ENCODE results near the gene FAM120A.

Gene FAM120A

GRCh38 chr9:93417538-93417937 is 33.9 kb upstream of the FAM120A start:
- DNase-seq (ENCODE audit: low read depth) = no peak
- H3K4me3 ChIP-seq (ENCODE audit: low read length) = no peak overlapping the region
- TF ChIP-seq CTCF (conservative IDR thresholded peaks at IDR 0.05; ENCODE audit: low read depth, low read length) = no peak

GRCh38 chr9:93419023-93419422 is 32.5 kb upstream of the FAM120A start:
- DNase-seq (ENCODE audit: low read depth) = no peak
- no peak for TF ChIP-seq CTCF (conservative IDR thresholded peaks at IDR 0.05; ENCODE audit: low read depth, low read length)

GRCh38 chr9:93422977-93423616 is 28.4 kb upstream of the FAM120A start:
- H3K4me3 ChIP-seq (ENCODE audit: low read length) = no peak overlapping the region
- DNase-seq (ENCODE audit: low read depth) = no peak
- TF ChIP-seq CTCF (conservative IDR thresholded peaks at IDR 0.05; ENCODE audit: low read depth, low read length) = no peak

More at GRCh38 chr9:93419023-93419422, 32.5 kb upstream of the FAM120A start:
- H3K4me3 ChIP-seq (ENCODE audit: low read length) = no peak overlapping the region

GRCh38 chr9:93427655-93428379 is 23.7 kb upstream of the FAM120A start:
- DNase-seq (ENCODE audit: low read depth) = no peak
- TF ChIP-seq CTCF (conservative IDR thresholded peaks at IDR 0.05; ENCODE audit: low read depth, low read length) = peak; percentile 45
- H3K4me3 ChIP-seq (ENCODE audit: low read length) = no peak overlapping the region

- no peak for DNase-seq (ENCODE audit: low read depth)
- TF ChIP-seq CTCF (conservative IDR thresholded peaks at IDR 0.05; ENCODE audit: low read depth, low read length) = no peak
- H3K4me3 ChIP-seq (ENCODE audit: low read length) = no peak overlapping the region
Measured at GRCh38 chr9:93431539-93432105, 19.9 kb upstream of the FAM120A start.

GRCh38 chr9:93432964-93433363 is 18.5 kb upstream of the FAM120A start:
- no peak for TF ChIP-seq CTCF (conservative IDR thresholded peaks at IDR 0.05; ENCODE audit: low read depth, low read length)
- H3K4me3 ChIP-seq (ENCODE audit: low read length) = no peak overlapping the region
- no peak for DNase-seq (ENCODE audit: low read depth)
